Measurements from ENCODE around the gene IZUMO1. TPM values are rescaled to one million over a fixed set of nuclear protein-coding genes. Genes with fewer than 3 reads are reported as not detected.

Gene IZUMO1
- total and polyA plus RNA-seq, 2 of the 13 experiments (the other 11 are each of a cell fraction or from before 2014, with no cell fraction given), result 0.07 to 0.22 TPM

DNA sequence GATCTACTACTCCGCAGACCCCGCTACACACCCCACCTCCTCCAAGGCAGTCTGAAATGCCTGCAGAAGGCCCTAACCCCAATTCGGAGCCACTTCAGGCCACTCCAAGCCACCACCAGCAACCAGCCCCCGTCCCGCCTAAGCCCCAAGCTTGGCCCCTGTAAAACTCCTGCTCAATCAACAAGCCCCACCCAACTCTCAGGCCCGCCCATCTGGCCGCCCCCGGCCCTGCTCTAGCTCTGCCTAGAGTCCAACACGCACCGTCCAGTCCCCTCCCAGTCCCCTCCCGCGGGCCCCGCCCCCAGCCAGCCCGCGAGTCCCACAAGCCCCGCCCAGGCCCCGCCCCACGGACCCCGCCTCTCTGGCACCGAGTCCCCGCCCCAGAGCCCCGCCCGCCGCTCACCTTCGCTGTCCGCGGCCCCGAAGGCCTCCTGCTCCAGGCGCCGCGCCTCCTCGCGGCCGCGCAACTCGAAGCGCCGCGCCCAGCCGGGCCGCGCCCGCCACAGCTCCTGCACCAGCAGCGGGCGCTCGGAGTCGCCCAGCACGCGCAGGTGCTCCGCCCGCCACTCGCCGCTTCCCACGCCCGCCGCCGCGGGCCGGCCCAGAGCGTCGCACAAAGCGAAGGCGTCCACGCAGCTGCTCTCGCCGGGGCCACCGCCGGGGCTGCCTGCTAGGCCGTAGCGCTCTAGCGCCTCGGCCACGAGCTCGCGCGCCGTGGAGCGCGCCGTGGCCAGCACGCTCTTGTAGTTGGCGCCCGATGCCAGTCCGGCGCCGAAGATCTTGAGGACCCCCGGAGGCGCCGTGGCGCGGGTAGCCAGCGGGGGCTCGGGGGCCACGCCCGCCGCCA, 7.9 kb downstream of the IZUMO1 start (continued):
- TF ChIP-seq, protein P1, sequence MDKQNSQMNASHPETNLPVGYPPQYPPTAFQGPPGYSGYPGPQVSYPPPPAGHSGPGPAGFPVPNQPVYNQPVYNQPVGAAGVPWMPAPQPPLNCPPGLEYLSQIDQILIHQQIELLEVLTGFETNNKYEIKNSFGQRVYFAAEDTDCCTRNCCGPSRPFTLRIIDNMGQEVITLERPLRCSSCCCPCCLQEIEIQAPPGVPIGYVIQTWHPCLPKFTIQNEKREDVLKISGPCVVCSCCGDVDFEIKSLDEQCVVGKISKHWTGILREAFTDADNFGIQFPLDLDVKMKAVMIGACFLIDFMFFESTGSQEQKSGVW (CRISPR knock-in tag; IDR thresholded peaks at IDR 0.05; ENCODE audit: borderline replicate concordance), result no peak
- TF ChIP-seq ZNF703 (CRISPR knock-in tag; IDR thresholded peaks at IDR 0.05; ENCODE audit: borderline replicate concordance) (no peak), ZNF850 (CRISPR knock-in tag; conservative IDR thresholded peaks at IDR 0.05) (no peak), MAZ (IDR thresholded peaks at IDR 0.05; ENCODE audit: borderline replicate concordance, low read depth, low read length) (peak; percentile 85), MAZ (CRISPR knock-in tag; IDR thresholded peaks at IDR 0.05; ENCODE audit: low read depth) (peak; percentile 96), NAIF1 (CRISPR knock-in tag; IDR thresholded peaks at IDR 0.05; ENCODE audit: borderline replicate concordance) (no peak), IKZF4 (CRISPR knock-in tag; IDR thresholded peaks at IDR 0.05; ENCODE audit: borderline replicate concordance, low read depth, not compliant biosample characterization) (peak; percentile 97), ZNF354B (CRISPR knock-in tag; IDR thresholded peaks at IDR 0.05) (no peak), SMYD3 (CRISPR knock-in tag; IDR thresholded peaks at IDR 0.05) (no peak), ZNF441 (CRISPR knock-in tag; IDR thresholded peaks at IDR 0.05; ENCODE audit: borderline replicate concordance) (0 out of 2 replicates have a peak, but pooled peaks have one; percentile 58), ZNF570 (CRISPR knock-in tag; IDR thresholded peaks at IDR 0.05; ENCODE audit: borderline replicate concordance) (peak; percentile 51; the same call in 1 of the 2 replicates)
- TF ChIP-seq, protein P2, sequence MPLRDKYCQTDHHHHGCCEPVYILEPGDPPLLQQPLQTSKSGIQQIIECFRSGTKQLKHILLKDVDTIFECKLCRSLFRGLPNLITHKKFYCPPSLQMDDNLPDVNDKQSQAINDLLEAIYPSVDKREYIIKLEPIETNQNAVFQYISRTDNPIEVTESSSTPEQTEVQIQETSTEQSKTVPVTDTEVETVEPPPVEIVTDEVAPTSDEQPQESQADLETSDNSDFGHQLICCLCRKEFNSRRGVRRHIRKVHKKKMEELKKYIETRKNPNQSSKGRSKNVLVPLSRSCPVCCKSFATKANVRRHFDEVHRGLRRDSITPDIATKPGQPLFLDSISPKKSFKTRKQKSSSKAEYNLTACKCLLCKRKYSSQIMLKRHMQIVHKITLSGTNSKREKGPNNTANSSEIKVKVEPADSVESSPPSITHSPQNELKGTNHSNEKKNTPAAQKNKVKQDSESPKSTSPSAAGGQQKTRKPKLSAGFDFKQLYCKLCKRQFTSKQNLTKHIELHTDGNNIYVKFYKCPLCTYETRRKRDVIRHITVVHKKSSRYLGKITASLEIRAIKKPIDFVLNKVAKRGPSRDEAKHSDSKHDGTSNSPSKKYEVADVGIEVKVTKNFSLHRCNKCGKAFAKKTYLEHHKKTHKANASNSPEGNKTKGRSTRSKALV (CRISPR knock-in tag; IDR thresholded peaks at IDR 0.05), result no peak
- TF ChIP-seq, protein P3, sequence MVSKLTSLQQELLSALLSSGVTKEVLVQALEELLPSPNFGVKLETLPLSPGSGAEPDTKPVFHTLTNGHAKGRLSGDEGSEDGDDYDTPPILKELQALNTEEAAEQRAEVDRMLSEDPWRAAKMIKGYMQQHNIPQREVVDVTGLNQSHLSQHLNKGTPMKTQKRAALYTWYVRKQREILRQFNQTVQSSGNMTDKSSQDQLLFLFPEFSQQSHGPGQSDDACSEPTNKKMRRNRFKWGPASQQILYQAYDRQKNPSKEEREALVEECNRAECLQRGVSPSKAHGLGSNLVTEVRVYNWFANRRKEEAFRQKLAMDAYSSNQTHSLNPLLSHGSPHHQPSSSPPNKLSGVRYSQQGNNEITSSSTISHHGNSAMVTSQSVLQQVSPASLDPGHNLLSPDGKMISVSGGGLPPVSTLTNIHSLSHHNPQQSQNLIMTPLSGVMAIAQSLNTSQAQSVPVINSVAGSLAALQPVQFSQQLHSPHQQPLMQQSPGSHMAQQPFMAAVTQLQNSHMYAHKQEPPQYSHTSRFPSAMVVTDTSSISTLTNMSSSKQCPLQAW (CRISPR knock-in tag; IDR thresholded peaks at IDR 0.05), result peak; percentile 31; the same call in 1 of the 2 replicates
- TF ChIP-seq, protein P4, sequence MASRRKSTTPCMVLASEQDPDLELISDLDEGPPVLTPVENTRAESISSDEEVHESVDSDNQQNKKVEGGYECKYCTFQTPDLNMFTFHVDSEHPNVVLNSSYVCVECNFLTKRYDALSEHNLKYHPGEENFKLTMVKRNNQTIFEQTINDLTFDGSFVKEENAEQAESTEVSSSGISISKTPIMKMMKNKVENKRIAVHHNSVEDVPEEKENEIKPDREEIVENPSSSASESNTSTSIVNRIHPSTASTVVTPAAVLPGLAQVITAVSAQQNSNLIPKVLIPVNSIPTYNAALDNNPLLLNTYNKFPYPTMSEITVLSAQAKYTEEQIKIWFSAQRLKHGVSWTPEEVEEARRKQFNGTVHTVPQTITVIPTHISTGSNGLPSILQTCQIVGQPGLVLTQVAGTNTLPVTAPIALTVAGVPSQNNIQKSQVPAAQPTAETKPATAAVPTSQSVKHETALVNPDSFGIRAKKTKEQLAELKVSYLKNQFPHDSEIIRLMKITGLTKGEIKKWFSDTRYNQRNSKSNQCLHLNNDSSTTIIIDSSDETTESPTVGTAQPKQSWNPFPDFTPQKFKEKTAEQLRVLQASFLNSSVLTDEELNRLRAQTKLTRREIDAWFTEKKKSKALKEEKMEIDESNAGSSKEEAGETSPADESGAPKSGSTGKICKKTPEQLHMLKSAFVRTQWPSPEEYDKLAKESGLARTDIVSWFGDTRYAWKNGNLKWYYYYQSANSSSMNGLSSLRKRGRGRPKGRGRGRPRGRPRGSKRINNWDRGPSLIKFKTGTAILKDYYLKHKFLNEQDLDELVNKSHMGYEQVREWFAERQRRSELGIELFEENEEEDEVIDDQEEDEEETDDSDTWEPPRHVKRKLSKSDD (CRISPR knock-in tag; IDR thresholded peaks at IDR 0.05; ENCODE audit: low read depth), result 0 out of 2 replicates have a peak, but pooled peaks have one; percentile 57
- TF ChIP-seq, protein P5, sequence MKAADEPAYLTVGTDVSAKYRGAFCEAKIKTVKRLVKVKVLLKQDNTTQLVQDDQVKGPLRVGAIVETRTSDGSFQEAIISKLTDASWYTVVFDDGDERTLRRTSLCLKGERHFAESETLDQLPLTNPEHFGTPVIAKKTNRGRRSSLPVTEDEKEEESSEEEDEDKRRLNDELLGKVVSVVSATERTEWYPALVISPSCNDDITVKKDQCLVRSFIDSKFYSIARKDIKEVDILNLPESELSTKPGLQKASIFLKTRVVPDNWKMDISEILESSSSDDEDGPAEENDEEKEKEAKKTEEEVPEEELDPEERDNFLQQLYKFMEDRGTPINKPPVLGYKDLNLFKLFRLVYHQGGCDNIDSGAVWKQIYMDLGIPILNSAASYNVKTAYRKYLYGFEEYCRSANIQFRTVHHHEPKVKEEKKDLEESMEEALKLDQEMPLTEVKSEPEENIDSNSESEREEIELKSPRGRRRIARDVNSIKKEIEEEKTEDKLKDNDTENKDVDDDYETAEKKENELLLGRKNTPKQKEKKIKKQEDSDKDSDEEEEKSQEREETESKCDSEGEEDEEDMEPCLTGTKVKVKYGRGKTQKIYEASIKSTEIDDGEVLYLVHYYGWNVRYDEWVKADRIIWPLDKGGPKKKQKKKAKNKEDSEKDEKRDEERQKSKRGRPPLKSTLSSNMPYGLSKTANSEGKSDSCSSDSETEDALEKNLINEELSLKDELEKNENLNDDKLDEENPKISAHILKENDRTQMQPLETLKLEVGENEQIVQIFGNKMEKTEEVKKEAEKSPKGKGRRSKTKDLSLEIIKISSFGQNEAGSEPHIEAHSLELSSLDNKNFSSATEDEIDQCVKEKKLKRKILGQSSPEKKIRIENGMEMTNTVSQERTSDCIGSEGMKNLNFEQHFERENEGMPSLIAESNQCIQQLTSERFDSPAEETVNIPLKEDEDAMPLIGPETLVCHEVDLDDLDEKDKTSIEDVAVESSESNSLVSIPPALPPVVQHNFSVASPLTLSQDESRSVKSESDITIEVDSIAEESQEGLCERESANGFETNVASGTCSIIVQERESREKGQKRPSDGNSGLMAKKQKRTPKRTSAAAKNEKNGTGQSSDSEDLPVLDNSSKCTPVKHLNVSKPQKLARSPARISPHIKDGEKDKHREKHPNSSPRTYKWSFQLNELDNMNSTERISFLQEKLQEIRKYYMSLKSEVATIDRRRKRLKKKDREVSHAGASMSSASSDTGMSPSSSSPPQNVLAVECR (CRISPR knock-in tag; IDR thresholded peaks at IDR 0.05; ENCODE audit: borderline replicate concordance), result peak; percentile 59; the same call in 1 of the 2 replicates

All from HepG2 (cell line).